ENCODE data around the gene BNIP5. TPM values are rescaled to one million over a fixed set of nuclear protein-coding genes. Genes with fewer than 3 reads are reported as not detected.

The BNIP5 gene
- total and polyA plus RNA-seq, 5 donors from 2014 or later, result not detected

DNA sequence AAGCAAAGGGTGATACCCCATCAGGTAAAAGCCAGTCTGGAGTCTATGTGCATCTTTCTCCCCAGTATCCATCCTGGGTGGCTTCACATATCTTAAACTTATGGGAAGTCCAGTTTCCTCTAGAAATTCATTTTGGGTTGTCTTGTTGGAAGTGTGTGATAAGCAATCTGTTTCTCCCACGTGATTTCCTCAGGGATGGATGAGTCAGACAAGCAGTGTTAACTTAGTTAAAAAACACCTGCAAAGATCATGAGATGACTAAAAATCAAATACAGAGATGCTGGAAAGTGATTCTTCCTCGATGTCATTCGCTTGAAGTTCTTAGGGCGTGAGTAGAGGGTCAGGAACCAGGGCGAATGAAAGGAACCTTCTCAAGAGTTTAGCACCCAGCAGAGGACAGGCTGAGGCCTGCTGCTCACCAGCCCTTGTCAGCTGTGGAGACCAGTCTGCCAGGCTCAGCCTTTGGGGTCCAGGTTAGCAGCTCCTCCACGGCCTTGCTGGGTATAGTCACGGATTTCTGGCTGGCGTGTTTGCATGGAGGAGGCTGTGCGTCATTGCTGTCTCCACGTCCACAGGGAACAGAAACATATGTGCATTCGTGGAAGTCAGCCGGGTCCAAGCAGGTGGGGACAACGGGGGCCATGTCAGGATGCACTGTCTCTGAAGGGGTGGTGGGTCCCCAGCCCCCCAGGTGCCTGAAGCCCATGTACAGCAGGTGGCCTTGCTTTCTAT is 69.6 kb downstream of the BNIP5 start:
- H3K4me3 Mint-ChIP-seq, result no peak overlapping the region
- no peaks in the 10 kb centered on the region for H3K4me1 ChIP-seq (ENCODE audit: control insufficient read depth, insufficient read depth, low read length, poor library complexity, severe bottlenecking)
- peaks cover 19% of the 10 kb centered on the region for H3K27me3 Mint-ChIP-seq
- no peak overlapping the region for H3K27ac ChIP-seq (ENCODE audit: insufficient read depth, low read length, poor library complexity, severe bottlenecking)
- no peak overlapping the region for H3K4me3 ChIP-seq (ENCODE audit: low read depth, low read length)
- H3K36me3 Mint-ChIP-seq, result no peaks in the 10 kb centered on the region
- H3K27me3 ChIP-seq (ENCODE audit: control insufficient read depth, insufficient read depth, low read length), result no peaks in the 10 kb centered on the region
- no peaks in the 10 kb centered on the region for H3K4me1 Mint-ChIP-seq
- peaks cover 0 to 6% (median 3%) of the 10 kb centered on the region in 7 donors for H3K9me3 Mint-ChIP-seq
- peaks cover 8% of the 10 kb centered on the region in 2 experiments for H3K9me3 ChIP-seq (ENCODE audit: control insufficient read depth in 2 of 2, low read length in 2 of 2)
- no peak for DNase-seq
- no peak overlapping the region for H3K27ac Mint-ChIP-seq
- H3K36me3 ChIP-seq (ENCODE audit: control insufficient read depth, insufficient read depth, low read length), result no peaks in the 10 kb centered on the region
- ATAC-seq (ENCODE audit: low read depth in 2 of 2), result no peak

Other genes starting within 250 kb of the BNIP5 start
- 68.7 TPM for gene MAPK13, start 206.4 kb downstream of the BNIP5 start, total RNA-seq
- 10 to 100 TPM; 60.7 to 75.8 (median 69.8) TPM for gene MAPK13, start 206.4 kb downstream of the BNIP5 start, polyA plus RNA-seq
- gene BRPF3, start 140.1 kb downstream of the BNIP5 start, total RNA-seq, result 37.7 TPM
- gene BRPF3, start 140.1 kb downstream of the BNIP5 start, polyA plus RNA-seq, result 1 to 10 TPM; 3.2 to 5.3 (median 4.0) TPM
- gene PNPLA1, start 66.8 kb downstream of the BNIP5 start, total RNA-seq, result 0.25 TPM
- gene PNPLA1, start 66.8 kb downstream of the BNIP5 start, polyA plus RNA-seq, result not detected
- 6.3 TPM for gene ETV7, start 50.8 kb upstream of the BNIP5 start, total RNA-seq
- 10 to 100 TPM in 2 of 4 donors, 1 to 10 TPM in 2; 5.3 to 16.1 (median 9.5) TPM for gene ETV7, start 50.8 kb upstream of the BNIP5 start, polyA plus RNA-seq
- gene PXT1, start 106.0 kb upstream of the BNIP5 start, total RNA-seq, result 0.37 TPM
- under 1 TPM in 2 of 4 donors, not detected in 2; 0.08 to 0.09 TPM for gene PXT1, start 106.0 kb upstream of the BNIP5 start, polyA plus RNA-seq
- 41.7 TPM for gene KCTD20, start 106.1 kb upstream of the BNIP5 start, total RNA-seq
- 10 to 100 TPM; 35.4 to 47.8 (median 40.1) TPM for gene KCTD20, start 106.1 kb upstream of the BNIP5 start, polyA plus RNA-seq
- gene STK38, start 210.6 kb upstream of the BNIP5 start, total RNA-seq, result 106 TPM
- gene STK38, start 210.6 kb upstream of the BNIP5 start, polyA plus RNA-seq, result 100 to 1,000 TPM in 3 of 4 donors, 10 to 100 TPM in 1; 92.8 to 126 (median 113) TPM